HT-29 (cell line): ENCODE measurements around the gene PSRC1. TPM values are rescaled to one million over a fixed set of nuclear protein-coding genes. Genes with fewer than 3 reads are reported as not detected.
A peak's percentile ranks its signal among the peaks of the same experiment; 100 is the strongest.
"Not testable (repeated sequence)": the region's sequence is repeated elsewhere in the genome, so short reads cannot be mapped to it uniquely, and the experiment has no call there.

Source experiments
- DNase-seq: peaks from one replicate; pipeline ENCODE4 v3.0.0-alpha.2; 2015; ENCODE audit warnings: low spot score
- total RNA-seq: library from RNA; depleted of rRNA; stranded (reverse); fragments of >200 nt; shearing (Covaris generic); gene quantifications from 2 replicates; pipeline ENCODE4 v1.2.3, GENCODE V29; 2014; rRNA removed

PSRC1 gene
- total RNA-seq: 54.6 and 61.1 TPM in 2 replicates

DNA sequence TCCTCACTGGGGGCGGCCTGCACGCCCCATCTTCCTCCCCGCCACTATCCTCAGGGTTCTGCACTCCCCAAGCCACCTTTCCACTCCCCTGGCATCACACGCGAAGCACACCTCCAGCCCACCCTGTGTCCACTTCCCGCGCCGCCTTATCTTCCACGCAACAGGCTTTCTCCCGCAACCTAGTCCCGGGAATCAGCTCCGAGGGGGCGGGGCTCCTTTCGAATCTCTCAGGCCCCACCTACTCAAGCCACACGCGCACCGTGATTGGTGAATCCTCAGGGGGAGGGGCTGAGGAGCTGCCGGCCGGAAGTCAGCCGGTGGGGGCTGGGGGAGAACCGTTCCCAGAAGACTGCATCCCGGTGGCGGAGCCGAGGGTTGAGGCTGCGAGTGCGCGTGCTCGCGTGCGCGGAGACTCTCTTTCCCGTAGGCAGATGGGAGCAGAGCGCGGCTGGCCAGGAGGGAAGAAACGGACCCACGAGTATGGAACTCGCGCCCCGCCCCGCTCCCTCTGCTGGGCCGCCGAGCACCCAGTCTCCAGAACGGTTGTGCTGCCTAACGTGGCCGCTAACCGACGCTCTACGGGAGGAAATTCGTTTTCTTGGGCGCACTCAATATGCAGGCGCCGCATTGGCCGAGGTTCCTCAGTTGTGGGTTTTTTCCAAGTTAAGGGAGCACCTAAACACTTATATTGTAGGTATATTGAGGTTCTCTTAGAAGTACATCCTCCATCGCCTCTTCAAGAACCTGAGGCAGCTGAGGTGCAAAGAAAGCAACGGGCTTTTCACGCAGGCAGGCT is at the start of gene PSRC1:
Gene PSRC1, minus strand, starts transcription at position 194 of the 796 bp plus-strand sequence.
- peak; percentile 96 for DNase-seq

GRCh38 chr1:109331113-109331512 is 48.2 kb upstream of the PSRC1 start:
- DNase-seq: no peak

DNA sequence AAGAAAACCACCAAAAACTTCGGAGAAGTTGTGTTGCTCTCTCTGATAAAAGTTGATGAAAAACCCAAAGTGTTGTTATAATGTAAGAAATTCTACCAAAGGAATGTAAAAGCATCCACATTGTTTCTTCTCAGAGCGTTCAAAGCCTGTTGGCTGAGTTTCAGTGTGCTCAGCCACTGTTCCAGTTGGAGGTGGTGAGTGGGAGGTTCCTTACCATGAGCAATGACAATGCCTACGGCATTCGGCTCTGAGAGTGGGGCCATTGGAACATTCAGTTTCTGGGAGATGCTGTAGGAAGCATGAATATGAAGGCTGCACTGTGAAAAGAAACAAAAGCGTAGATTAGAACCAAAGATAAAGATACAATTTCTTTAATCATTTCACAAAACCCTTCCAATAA is 44.3 kb upstream of the PSRC1 start:
- DNase-seq: no peak

GRCh38 chr1:109322974-109323373 is 40.0 kb upstream of the PSRC1 start:
- no peak for DNase-seq

DNA sequence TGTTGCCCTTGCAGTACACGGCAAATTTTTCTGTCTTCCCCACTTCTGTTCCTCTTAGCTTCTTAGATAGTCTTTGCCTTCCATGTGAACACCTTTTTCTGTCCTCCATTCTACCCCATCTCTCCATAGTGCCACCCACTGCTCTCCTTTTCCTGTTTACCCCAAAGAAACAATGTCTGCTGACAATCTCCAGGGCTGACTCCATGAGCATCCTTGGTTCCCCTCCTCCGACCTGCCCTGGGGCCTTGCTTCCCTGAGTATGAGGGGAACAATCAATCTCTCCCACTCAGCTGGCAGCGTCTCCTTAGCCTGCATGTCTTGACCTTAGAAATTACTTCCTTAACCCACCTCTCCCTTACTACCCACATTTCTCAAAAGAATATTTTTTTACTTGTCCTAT is 36.2 kb upstream of the PSRC1 start:
- DNase-seq: no peak

DNA sequence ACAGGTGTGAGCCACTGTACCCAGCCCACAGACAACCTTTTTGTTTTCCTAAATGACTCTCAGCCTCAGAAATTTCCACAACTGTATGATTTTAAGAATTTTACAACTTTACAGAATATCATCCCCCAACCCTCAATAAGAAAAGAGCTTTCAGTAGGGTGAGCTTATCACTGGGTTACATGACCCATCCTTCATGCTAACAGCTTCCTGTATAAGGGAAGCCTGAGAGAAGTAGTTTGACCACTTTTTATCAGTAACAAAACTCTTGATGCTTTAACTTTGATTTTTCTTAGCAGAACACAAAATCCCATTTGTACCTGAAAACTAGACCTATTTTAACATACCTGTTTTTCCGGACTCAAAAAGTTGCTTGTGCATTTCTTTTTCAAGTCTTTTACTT is 33.6 kb upstream of the PSRC1 start:
- no peak for DNase-seq

DNA sequence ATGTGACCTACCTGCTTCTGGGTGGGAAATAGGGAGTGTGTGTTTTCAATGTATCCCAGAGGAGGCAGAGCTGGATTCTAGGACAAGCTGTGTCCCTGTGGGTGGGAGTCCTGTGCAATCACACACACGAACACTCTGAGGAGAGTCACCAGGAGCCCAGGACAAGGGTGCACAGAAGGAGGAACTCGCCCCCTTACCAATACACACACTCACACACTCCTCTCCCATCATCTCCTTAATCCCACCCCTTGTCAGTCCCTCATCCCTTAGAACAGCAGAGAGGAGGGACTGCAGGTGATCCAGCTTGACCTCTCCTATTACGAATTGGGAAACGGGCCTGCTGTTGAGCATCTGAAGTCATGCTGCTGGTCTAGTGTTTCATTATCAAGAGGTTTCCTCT is 32.3 kb upstream of the PSRC1 start:
- DNase-seq: no peak

GRCh38 chr1:109314795-109315194 is 31.9 kb upstream of the PSRC1 start:
- DNase-seq: no peak

DNA sequence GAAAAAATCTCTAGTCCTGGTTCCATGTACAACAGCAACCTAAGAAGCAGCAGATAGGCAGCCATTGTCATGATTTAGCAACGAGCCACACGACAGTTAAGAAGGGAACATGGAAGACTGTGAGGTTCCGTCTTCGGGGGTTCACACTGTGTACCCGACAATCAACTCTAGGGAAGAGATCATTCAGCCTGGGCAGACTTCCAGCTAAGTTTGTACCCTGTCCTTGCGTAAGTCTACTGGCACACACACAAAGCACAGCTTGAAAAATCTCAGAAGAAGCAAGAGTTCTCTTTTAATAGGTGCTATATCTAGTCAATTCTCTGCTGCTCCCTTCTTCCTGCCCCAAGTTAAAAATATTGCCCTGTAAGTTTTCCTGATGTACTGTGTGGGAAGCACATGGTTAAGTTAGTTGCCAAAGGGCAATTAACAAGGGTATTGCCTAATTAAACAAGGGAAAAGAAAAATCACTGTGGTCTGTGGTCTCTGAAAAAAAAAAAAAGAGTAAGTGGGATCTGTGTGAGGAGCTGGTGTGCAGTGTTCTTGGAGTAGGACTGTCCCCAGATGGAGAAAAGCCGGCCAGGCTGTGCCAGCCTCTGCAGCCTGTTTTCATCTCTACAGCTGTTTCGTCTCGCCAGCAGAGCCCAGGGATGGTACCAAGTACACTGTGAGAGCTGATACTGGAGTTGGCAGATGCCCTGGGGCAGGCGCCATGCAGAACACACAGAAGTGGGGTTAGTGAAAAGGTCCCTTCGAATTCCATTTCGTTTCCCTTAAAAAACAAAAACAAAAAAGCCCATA is 30.2 kb upstream of the PSRC1 start:
- no peak for DNase-seq

DNA sequence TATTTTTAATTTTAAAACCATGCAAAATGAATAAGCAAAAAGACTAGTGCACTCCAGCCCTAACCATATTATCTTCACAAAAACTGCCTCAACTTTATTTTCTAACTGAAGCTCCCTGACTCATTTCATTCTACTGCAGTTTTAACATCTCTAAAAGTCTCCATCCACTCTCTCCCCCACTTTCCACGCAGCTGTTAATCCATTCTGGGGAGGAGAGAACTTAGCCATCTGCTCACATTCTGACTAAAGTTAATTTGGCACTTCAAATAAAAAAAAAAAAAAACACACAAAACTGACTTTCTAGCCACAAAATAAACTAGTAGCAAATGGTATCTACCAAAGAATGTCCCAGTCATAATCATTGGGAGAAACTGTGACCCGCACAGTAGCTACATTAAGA is 29.3 kb upstream of the PSRC1 start:
- no peak for DNase-seq

DNA sequence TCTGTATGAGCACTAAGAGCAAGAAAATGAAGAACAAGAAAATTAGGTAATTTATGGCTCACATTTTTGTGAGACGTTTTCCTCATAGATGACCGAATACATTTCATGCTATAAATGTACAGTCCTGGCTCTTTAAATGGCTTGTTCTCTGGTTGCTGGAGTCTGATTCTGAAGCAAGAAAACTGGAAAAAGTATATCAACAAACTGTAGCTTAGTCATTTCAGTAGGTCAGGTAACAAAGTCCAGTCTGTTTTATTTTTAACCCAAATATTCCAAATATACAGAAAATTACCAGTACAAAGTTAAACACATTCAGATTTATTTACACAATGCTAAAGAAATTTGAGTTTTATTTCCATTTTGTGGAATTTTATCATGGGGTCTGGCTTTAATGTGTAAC is 26.4 kb upstream of the PSRC1 start:
- no peak for DNase-seq

GRCh38 chr1:109307274-109308021 is 24.5 kb upstream of the PSRC1 start:
- DNase-seq: no peak

GRCh38 chr1:109306832-109307273 is 23.9 kb upstream of the PSRC1 start, which contains the start of gene MYBPHL:
TSS of gene MYBPHL (minus strand) at chr1:109307011. CDS start at chr1:109306991, 20 bp downstream.
- no peak for DNase-seq

- DNase-seq: not testable (repeated sequence)
Measured at GRCh38 chr1:109305991-109306390, 23.0 kb upstream of the PSRC1 start.

DNA sequence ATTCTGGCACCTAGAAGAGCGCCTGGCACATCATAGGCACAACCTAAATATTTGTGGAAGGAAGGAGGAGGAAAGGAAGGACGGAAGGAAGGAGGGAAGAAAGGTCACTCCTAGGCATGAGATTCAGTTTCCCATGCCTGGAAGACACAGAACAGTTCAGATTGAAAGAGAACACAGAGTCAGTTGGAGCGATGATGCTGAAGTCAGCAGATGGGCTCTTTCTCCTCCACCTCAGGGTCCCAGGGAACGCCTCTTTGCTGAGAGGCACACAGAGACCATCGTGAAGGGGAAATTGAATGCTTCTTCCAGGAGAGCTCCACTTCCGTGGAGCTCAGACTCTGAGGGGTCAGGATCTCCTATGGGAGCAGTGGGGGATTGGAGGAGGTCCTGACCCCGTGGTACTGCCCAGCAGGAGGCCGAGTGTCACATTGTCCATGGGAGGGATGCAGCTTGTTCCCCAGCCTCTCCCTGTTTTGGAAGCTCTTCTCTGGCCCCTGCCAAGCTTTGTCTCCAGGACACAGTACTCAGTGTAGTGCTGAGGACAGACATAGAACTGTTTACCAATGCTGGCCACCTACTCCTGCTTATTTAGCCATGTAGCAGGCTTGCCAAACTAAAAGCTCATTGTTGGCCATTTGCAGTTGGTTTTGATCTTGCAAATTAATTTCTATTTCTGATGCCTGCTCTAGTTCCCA is 21.4 kb upstream of the PSRC1 start:
- no peak for DNase-seq

GRCh38 chr1:109301874-109302273 is 18.9 kb upstream of the PSRC1 start:
- DNase-seq: no peak

GRCh38 chr1:109300650-109301151 is 17.8 kb upstream of the PSRC1 start:
- no peak for DNase-seq

DNA sequence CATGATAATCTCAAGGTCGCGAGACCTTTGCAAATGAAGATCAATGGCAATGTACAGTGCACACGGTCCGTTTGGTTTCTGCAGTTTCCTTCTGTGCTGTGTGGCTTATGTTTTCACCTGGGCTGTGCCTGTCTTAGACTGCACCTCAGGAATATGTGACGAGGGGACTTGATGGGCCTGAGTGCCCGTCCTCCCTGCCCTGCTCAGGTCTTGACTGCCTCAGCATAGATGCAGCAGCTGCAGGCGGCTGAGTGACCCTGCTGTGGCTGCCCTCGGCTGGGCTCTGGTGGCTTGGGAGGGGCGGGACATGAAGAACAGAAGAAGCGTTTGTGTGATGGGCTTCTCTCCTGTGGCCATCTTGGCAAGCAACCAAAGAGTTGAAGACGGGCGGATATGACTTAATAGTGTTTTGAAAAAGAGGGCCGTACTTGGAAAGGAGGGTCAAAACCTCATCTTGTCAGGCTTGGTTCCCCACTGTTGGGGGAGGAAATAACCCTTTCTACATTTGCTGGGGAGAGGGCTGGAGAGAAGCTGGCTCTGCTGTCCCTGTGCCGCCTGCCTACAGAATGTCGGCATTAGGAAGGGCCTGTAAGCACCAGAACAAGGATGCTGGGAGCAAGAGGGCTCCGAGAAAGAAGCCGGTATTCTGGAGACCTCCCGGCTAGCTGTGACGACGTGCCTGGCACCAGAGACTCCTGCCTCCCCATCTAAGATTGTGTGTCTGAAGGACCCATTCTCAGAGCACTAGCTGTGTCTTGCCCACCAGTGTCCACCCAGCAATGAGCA is 16.8 kb upstream of the PSRC1 start:
- no peak for DNase-seq

DNA sequence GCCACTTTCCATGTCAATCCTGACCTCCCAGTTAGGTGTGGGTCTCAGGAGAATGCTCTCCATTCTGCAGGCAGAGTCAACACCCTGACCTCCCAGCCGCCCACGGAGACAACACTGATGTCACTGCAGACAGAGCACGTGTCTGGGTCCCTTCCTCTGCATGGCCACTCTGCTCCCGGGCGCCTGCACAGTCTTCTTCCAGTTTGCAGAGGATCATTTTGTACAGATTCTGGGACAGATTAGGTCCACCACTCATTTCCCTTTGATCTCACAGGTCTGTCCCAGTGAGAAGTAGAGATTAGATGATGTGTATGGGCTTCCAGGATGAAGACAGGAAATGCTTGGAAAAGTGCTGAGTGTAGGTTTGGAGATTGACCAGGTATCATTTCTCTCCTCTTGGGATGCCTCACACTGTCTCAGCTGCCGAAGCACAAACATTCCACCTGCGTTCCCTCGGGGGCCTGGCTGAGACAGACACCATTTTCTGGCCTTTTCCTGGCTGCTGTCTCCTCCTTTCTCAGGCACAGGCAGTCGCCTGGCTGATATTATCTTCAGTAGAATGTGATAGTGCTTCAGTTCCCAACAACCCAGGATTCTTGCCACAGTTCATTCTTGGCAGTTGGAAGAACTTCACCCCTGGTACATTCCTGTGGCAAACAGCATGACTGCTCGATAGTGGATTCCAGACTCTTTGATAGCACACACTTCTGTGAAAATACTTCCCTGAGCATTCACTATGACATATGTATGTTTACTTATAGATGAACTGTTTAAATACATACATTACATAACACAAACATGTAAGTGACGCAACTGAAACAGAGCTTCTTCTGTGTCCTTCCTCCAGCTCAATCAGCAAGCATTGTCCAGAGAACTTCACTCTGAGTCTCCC is 16.0 kb upstream of the PSRC1 start:
- DNase-seq: peak; percentile 44
